WTC11 (cell line): ENCODE results near the gene ZMYND15. TPM values are rescaled to one million over a fixed set of nuclear protein-coding genes. Genes with fewer than 3 reads are reported as not detected.

Source experiments
- ATAC-seq: fragments of 200-7000 bp; cut with Tn5 transposase; 2 replicates; pipeline ENCODE4 v1.10.0; 2021; ENCODE audit warnings: mild to moderate bottlenecking, moderate library complexity
- CTCF ChIA-PET: fragments of 300-600 bp; sonication (Branson Sonifier 250); formaldehyde crosslinking; loops from one replicate; lab custom pipeline; 2021; ENCODE audit warnings: antibody characterized with exemption; lab: Charles Lee
- POLR2A ChIA-PET: fragments of 350-600 bp; sonication (Branson Sonifier 250); formaldehyde crosslinking; loops from one replicate; lab custom pipeline; 2021; ENCODE audit warnings: antibody characterized with exemption; lab: Charles Lee
- DNase-seq: peaks from one replicate; pipeline ENCODE4 v3.0.0; 2021; ENCODE audit warnings: low spot score
- H3K27ac Mint-ChIP-seq: 2 replicates; pipeline ENCODE4 v1.8.0; 2021; ENCODE audit warnings: mixed read lengths
- H3K27me3 Mint-ChIP-seq: 2 replicates; pipeline ENCODE4 v1.8.0; 2021; ENCODE audit warnings: low read depth, mild to moderate bottlenecking, moderate library complexity, mixed read lengths
- H3K36me3 Mint-ChIP-seq: 2 replicates; pipeline ENCODE4 v1.8.0; 2021; ENCODE audit warnings: mixed read lengths
- H3K4me1 Mint-ChIP-seq: 2 replicates; pipeline ENCODE4 v1.8.0; 2022; ENCODE audit warnings: mixed read lengths
- H3K4me3 Mint-ChIP-seq: 2 replicates; pipeline ENCODE4 v1.8.0; 2021; ENCODE audit warnings: mild to moderate bottlenecking, moderate library complexity, mixed read lengths
- H3K9me3 Mint-ChIP-seq: 2 replicates; pipeline ENCODE4 v1.8.0; 2021; ENCODE audit warnings: mixed read lengths
- AR ChIP-seq: fragments of 250-450 bp; sonication (Bioruptor Pico); IDR thresholded peaks from 2 replicates; pipeline ENCODE4 v1.9.0; 2021; ENCODE audit warnings: mild to moderate bottlenecking
- ATF1 ChIP-seq: sonication (generic); formaldehyde crosslinking; IDR thresholded peaks from 2 replicates; pipeline ENCODE4 v1.8.1; 2023; ENCODE audit warnings: mild to moderate bottlenecking, moderate library complexity, missing genetic modification reagents
- ATF2 ChIP-seq: sonication (generic); formaldehyde crosslinking; IDR thresholded peaks from 2 replicates; pipeline ENCODE4 v1.8.1; 2022; ENCODE audit warnings: low read depth, missing genetic modification reagents, borderline replicate concordance
- ATF3 ChIP-seq: sonication (generic); formaldehyde crosslinking; conservative IDR thresholded peaks from 2 replicates; pipeline ENCODE4 v1.8.1; 2022; ENCODE audit warnings: mild to moderate bottlenecking, missing genetic modification reagents
- GABPB1 ChIP-seq: sonication (generic); formaldehyde crosslinking; IDR thresholded peaks from 2 replicates; pipeline ENCODE4 v1.8.1; 2023; ENCODE audit warnings: mild to moderate bottlenecking, missing genetic modification reagents
- IRF1 ChIP-seq: sonication (generic); formaldehyde crosslinking; IDR thresholded peaks from 2 replicates; pipeline ENCODE4 v1.8.0; 2023; ENCODE audit warnings: missing genetic modification reagents
- MLX ChIP-seq: sonication (generic); formaldehyde crosslinking; IDR thresholded peaks from 2 replicates; pipeline ENCODE4 v1.8.1; 2023; ENCODE audit warnings: mild to moderate bottlenecking, missing genetic modification reagents, moderate library complexity
- PRRX2 ChIP-seq: fragments of 250-450 bp; sonication (Bioruptor Pico); IDR thresholded peaks from 2 replicates; pipeline ENCODE4 v1.8.0; 2021; ENCODE audit warnings: mild to moderate bottlenecking
- SOX15 ChIP-seq: fragments of 250-450 bp; sonication (Bioruptor Pico); IDR thresholded peaks from 2 replicates; pipeline ENCODE4 v1.9.0; 2021; ENCODE audit warnings: mild to moderate bottlenecking
- ZBTB21 ChIP-seq: sonication (generic); formaldehyde crosslinking; IDR thresholded peaks from 2 replicates; pipeline ENCODE4 v1.8.1; 2023; ENCODE audit warnings: mild to moderate bottlenecking, missing genetic modification reagents, borderline replicate concordance
- ZNF121 ChIP-seq: sonication (generic); formaldehyde crosslinking; IDR thresholded peaks from 2 replicates; pipeline ENCODE4 v1.8.0; 2023; ENCODE audit warnings: missing genetic modification reagents
- ZNF263 ChIP-seq: sonication (generic); formaldehyde crosslinking; IDR thresholded peaks from 2 replicates; pipeline ENCODE4 v1.8.1; 2022; ENCODE audit warnings: low read depth, mild to moderate bottlenecking, moderate library complexity, missing genetic modification reagents
- ZNF396 ChIP-seq: fragments of 250-450 bp; sonication (Bioruptor Pico); IDR thresholded peaks from 2 replicates; pipeline ENCODE4 v1.8.0; 2021; ENCODE audit warnings: mild to moderate bottlenecking, moderate library complexity, borderline replicate concordance
- ZNF512 ChIP-seq: sonication (generic); formaldehyde crosslinking; IDR thresholded peaks from 2 replicates; pipeline ENCODE4 v1.8.1; 2022; ENCODE audit warnings: missing genetic modification reagents, borderline replicate concordance
- total RNA-seq: library from RNA; stranded (reverse); gene quantifications from 3 replicates; pipeline ENCODE4 v1.2.3, GENCODE V29; 2021

The ZMYND15 gene
- total RNA-seq, 1 experiment from 2014 or later = 0.63 TPM

- Mint-ChIP-seq H3K36me3 (no peaks in the 10 kb centered on the region), H3K27me3 (peaks cover 4% of the 10 kb centered on the region; the same call in 1 of the 2 replicates), H3K9me3 (no peaks in the 10 kb centered on the region), H3K4me1 (no peaks in the 10 kb centered on the region), H3K4me3 (no peak within 1 kb of the TSS), H3K27ac (no peak within 1 kb of the TSS)
- DNase-seq = no peak
- POLR2A ChIA-PET = no interaction called here
- CTCF ChIA-PET = interaction anchor here (3.0 kb wide), 1 partner anchor 39 kb away, joined by 9 read pairs; the partner anchor contains the start of gene MED11
- no peak for ATAC-seq
- TF ChIP-seq ZBTB21 (no peak), GABPB1 (peak; percentile 55), ATF2 (CRISPR knock-in tag) (no peak)
Measured at GRCh38 chr17:4771519-4772234, 32.0 kb downstream of the ZMYND15 start, which contains the start of gene TM4SF5. Gene TM4SF5 (plus strand): TSS chr17:4771886. CDS start chr17:4771923, 37 bp downstream.

GRCh38 chr17:4772235-4772613, 32.6 kb downstream of the ZMYND15 start:
- TF ChIP-seq ATF3 (CRISPR knock-in tag) = no peak
- no peak for TF ChIP-seq AR
- TF ChIP-seq ZNF121 (CRISPR knock-in tag) = no peak
- no peak for TF ChIP-seq ZNF263
- no peak for TF ChIP-seq SOX15 (CRISPR knock-in tag)
- TF ChIP-seq ZNF396 = no peak
- TF ChIP-seq PRRX2 (CRISPR knock-in tag) = no peak
- TF ChIP-seq IRF1 (CRISPR knock-in tag) = no peak
- no peak for TF ChIP-seq ATF1 (CRISPR knock-in tag)
- no peak for TF ChIP-seq MLX (CRISPR knock-in tag)
- TF ChIP-seq ZNF512 (CRISPR knock-in tag) = no peak
- TF ChIP-seq, all 79 proteins: peak for 0
- Mint-ChIP-seq H3K4me1 (no peaks in the 10 kb centered on the region), H3K27me3 (peaks cover 4% of the 10 kb centered on the region; the same call in 1 of the 2 replicates), H3K9me3 (no peaks in the 10 kb centered on the region), H3K4me3 (no peak overlapping the region), H3K27ac (no peak overlapping the region), H3K36me3 (no peaks in the 10 kb centered on the region)
- ChIA-PET POLR2A (no interaction called here), CTCF (interaction anchor here (3.0 kb wide), 1 partner anchor 40 kb away, joined by 9 read pairs; the partner anchor contains the start of gene MED11)
- no peak for DNase-seq
- ATAC-seq = no peak
